WTC11 (cell line): ENCODE data around the gene NCBP2. TPM values are rescaled to one million over a fixed set of nuclear protein-coding genes. Genes with fewer than 3 reads are reported as not detected.

Experiments
- ATAC-seq: fragments of 200-7000 bp; cut with Tn5 transposase; 2 replicates; pipeline ENCODE4 v1.10.0; 2021; ENCODE audit warnings: mild to moderate bottlenecking, moderate library complexity
- CTCF ChIA-PET: fragments of 300-600 bp; sonication (Branson Sonifier 250); formaldehyde crosslinking; loops from one replicate; lab custom pipeline; 2021; ENCODE audit warnings: antibody characterized with exemption; lab: Charles Lee
- POLR2A ChIA-PET: fragments of 350-600 bp; sonication (Branson Sonifier 250); formaldehyde crosslinking; loops from one replicate; lab custom pipeline; 2021; ENCODE audit warnings: antibody characterized with exemption; lab: Charles Lee
- DNase-seq: peaks from one replicate; pipeline ENCODE4 v3.0.0; 2021; ENCODE audit warnings: low spot score
- H3K27ac Mint-ChIP-seq: 2 replicates; pipeline ENCODE4 v1.8.0; 2021; ENCODE audit warnings: mixed read lengths
- H3K27me3 Mint-ChIP-seq: 2 replicates; pipeline ENCODE4 v1.8.0; 2021; ENCODE audit warnings: low read depth, mild to moderate bottlenecking, moderate library complexity, mixed read lengths
- H3K36me3 Mint-ChIP-seq: 2 replicates; pipeline ENCODE4 v1.8.0; 2021; ENCODE audit warnings: mixed read lengths
- H3K4me1 Mint-ChIP-seq: 2 replicates; pipeline ENCODE4 v1.8.0; 2022; ENCODE audit warnings: mixed read lengths
- H3K4me3 Mint-ChIP-seq: 2 replicates; pipeline ENCODE4 v1.8.0; 2021; ENCODE audit warnings: mild to moderate bottlenecking, moderate library complexity, mixed read lengths
- H3K9me3 Mint-ChIP-seq: 2 replicates; pipeline ENCODE4 v1.8.0; 2021; ENCODE audit warnings: mixed read lengths
- CREB1 ChIP-seq: sonication (generic); formaldehyde crosslinking; IDR thresholded peaks from 2 replicates; pipeline ENCODE4 v1.8.0; 2023; ENCODE audit warnings: mild to moderate bottlenecking, missing genetic modification reagents
- E2F4 ChIP-seq: sonication (generic); formaldehyde crosslinking; IDR thresholded peaks from 2 replicates; pipeline ENCODE4 v1.8.1; 2022; ENCODE audit warnings: low read depth, mild to moderate bottlenecking, moderate library complexity, missing genetic modification reagents, borderline replicate concordance
- ETV6 ChIP-seq: sonication (generic); formaldehyde crosslinking; IDR thresholded peaks from 2 replicates; pipeline ENCODE4 v1.8.1; 2022; ENCODE audit warnings: mild to moderate bottlenecking, missing genetic modification reagents
- FOXP1 ChIP-seq: sonication (generic); formaldehyde crosslinking; IDR thresholded peaks from 2 replicates; pipeline ENCODE4 v1.8.0; 2022; ENCODE audit warnings: missing genetic modification reagents, mild to moderate bottlenecking, moderate library complexity, borderline replicate concordance
- FOXP4 ChIP-seq: sonication (generic); formaldehyde crosslinking; IDR thresholded peaks from 2 replicates; pipeline ENCODE4 v1.8.0; 2022; ENCODE audit warnings: mild to moderate bottlenecking, missing genetic modification reagents
- GTF2I ChIP-seq: fragments of 250-450 bp; sonication (Bioruptor Pico); conservative IDR thresholded peaks from 2 replicates; pipeline ENCODE4 v1.4.0; 2021; ENCODE audit warnings: mild to moderate bottlenecking
- JUN ChIP-seq: sonication (generic); formaldehyde crosslinking; IDR thresholded peaks from 2 replicates; pipeline ENCODE4 v1.8.0; 2023; ENCODE audit warnings: mild to moderate bottlenecking, missing genetic modification reagents
- MAX ChIP-seq: sonication (generic); formaldehyde crosslinking; IDR thresholded peaks from 2 replicates; pipeline ENCODE4 v1.8.0; 2022; ENCODE audit warnings: mild to moderate bottlenecking, missing genetic modification reagents
- MYBL2 ChIP-seq: sonication (generic); formaldehyde crosslinking; IDR thresholded peaks from 2 replicates; pipeline ENCODE4 v1.8.1; 2023; ENCODE audit warnings: mild to moderate bottlenecking, moderate library complexity, missing genetic modification reagents
- NFE2L1 ChIP-seq: sonication (generic); formaldehyde crosslinking; IDR thresholded peaks from 2 replicates; pipeline ENCODE4 v1.8.1; 2023; ENCODE audit warnings: missing genetic modification reagents
- NR1H2 ChIP-seq: sonication (generic); formaldehyde crosslinking; IDR thresholded peaks from 2 replicates; pipeline ENCODE4 v1.9.0; 2021; ENCODE audit warnings: mild to moderate bottlenecking, moderate library complexity, missing genetic modification reagents
- RELA ChIP-seq: sonication (generic); formaldehyde crosslinking; IDR thresholded peaks from 2 replicates; pipeline ENCODE4 v1.8.1; 2022; ENCODE audit warnings: missing genetic modification reagents, mild to moderate bottlenecking, borderline replicate concordance
- TEAD1 ChIP-seq: sonication (generic); formaldehyde crosslinking; IDR thresholded peaks from 2 replicates; pipeline ENCODE4 v1.8.0; 2022; ENCODE audit warnings: mild to moderate bottlenecking, missing genetic modification reagents
- ZNF219 ChIP-seq: sonication (generic); formaldehyde crosslinking; IDR thresholded peaks from 2 replicates; pipeline ENCODE4 v1.8.0; 2023; ENCODE audit warnings: missing genetic modification reagents, mild to moderate bottlenecking, borderline replicate concordance
- ZNF396 ChIP-seq: fragments of 250-450 bp; sonication (Bioruptor Pico); IDR thresholded peaks from 2 replicates; pipeline ENCODE4 v1.8.0; 2021; ENCODE audit warnings: mild to moderate bottlenecking, moderate library complexity, borderline replicate concordance
- ZNF416 ChIP-seq: fragments of 250-450 bp; sonication (Bioruptor Pico); IDR thresholded peaks from 2 replicates; pipeline ENCODE4 v1.9.0; 2021; ENCODE audit warnings: mild to moderate bottlenecking, inconsistent platforms
- total RNA-seq: library from RNA; stranded (reverse); gene quantifications from 3 replicates; pipeline ENCODE4 v1.2.3, GENCODE V29; 2021
- TF ChIP-seq, protein P1 (sequence below): sonication (generic); formaldehyde crosslinking; IDR thresholded peaks from 2 replicates; pipeline ENCODE4 v1.8.1; 2023; ENCODE audit warnings: mild to moderate bottlenecking, missing genetic modification reagents, moderate library complexity
- TF ChIP-seq, protein P2 (sequence below): fragments of 250-450 bp; sonication (Bioruptor Pico); IDR thresholded peaks from 2 replicates; pipeline ENCODE4 v1.8.0; 2021; ENCODE audit warnings: mild to moderate bottlenecking
- TF ChIP-seq, protein P3 (sequence below): sonication (generic); formaldehyde crosslinking; IDR thresholded peaks from 2 replicates; pipeline ENCODE4 v1.8.1; 2023; ENCODE audit warnings: mild to moderate bottlenecking, missing genetic modification reagents, moderate library complexity
- TF ChIP-seq, protein P4 (sequence below): sonication (generic); formaldehyde crosslinking; IDR thresholded peaks from 2 replicates; pipeline ENCODE4 v1.8.1; 2023; ENCODE audit warnings: mild to moderate bottlenecking, moderate library complexity, missing genetic modification reagents
- TF ChIP-seq, protein P5 (sequence below): sonication (generic); formaldehyde crosslinking; IDR thresholded peaks from 2 replicates; pipeline ENCODE4 v1.8.1; 2022; ENCODE audit warnings: low read depth, missing genetic modification reagents, borderline replicate concordance

The NCBP2 gene
- total RNA-seq, 1 experiment from 2014 or later: 96.9 TPM

DNA sequence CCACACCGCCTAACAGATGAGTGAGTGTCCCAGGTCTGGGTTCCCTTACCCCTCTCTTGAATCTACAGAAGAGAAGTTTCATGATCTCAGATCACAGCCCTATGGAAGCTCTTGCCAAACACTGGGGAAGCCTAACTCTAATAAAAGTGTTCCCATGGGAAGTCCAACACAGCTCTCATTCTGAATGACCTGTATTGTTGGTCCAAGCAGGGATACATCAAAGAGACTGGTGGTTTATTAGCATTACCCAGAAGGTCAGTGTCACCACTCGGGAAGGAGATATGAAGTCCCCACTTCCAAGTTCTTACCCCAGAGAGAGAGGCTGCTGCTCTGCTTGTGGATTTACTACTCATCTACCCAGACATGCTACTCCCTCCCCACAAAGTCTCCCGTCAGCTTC, 9.0 kb upstream of the NCBP2 start:
- no peaks in the 10 kb centered on the region for H3K36me3 Mint-ChIP-seq
- no peak overlapping the region for H3K27ac Mint-ChIP-seq
- CTCF ChIA-PET: interaction anchor here (1.8 kb wide), 1 partner anchor 18 kb away, joined by 8 read pairs; no protein-coding TSS in a partner anchor
- no peaks in the 10 kb centered on the region for H3K9me3 Mint-ChIP-seq
- H3K27me3 Mint-ChIP-seq: peaks cover 4% of the 10 kb centered on the region; the same call in 1 of the 2 replicates
- DNase-seq (no peak), ATAC-seq (no peak)
- TF ChIP-seq TEAD1 (CRISPR knock-in tag): no peak
- no peak for TF ChIP-seq MAX (CRISPR knock-in tag)
- TF ChIP-seq CREB1 (CRISPR knock-in tag): no peak
- no peak for TF ChIP-seq NR1H2
- no peak for TF ChIP-seq NFE2L1 (CRISPR knock-in tag)
- TF ChIP-seq E2F4 (CRISPR knock-in tag): no peak
- no peak for TF ChIP-seq ZNF219 (CRISPR knock-in tag)
- TF ChIP-seq, protein P1, sequence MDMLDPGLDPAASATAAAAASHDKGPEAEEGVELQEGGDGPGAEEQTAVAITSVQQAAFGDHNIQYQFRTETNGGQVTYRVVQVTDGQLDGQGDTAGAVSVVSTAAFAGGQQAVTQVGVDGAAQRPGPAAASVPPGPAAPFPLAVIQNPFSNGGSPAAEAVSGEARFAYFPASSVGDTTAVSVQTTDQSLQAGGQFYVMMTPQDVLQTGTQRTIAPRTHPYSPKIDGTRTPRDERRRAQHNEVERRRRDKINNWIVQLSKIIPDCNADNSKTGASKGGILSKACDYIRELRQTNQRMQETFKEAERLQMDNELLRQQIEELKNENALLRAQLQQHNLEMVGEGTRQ (CRISPR knock-in tag): no peak
- no peak for TF ChIP-seq MYBL2 (CRISPR knock-in tag)
- TF ChIP-seq ETV6: no peak
- no peak for TF ChIP-seq RELA (CRISPR knock-in tag)
- TF ChIP-seq, protein P2, sequence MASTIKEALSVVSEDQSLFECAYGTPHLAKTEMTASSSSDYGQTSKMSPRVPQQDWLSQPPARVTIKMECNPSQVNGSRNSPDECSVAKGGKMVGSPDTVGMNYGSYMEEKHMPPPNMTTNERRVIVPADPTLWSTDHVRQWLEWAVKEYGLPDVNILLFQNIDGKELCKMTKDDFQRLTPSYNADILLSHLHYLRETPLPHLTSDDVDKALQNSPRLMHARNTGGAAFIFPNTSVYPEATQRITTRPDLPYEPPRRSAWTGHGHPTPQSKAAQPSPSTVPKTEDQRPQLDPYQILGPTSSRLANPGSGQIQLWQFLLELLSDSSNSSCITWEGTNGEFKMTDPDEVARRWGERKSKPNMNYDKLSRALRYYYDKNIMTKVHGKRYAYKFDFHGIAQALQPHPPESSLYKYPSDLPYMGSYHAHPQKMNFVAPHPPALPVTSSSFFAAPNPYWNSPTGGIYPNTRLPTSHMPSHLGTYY (CRISPR knock-in tag): no peak
- TF ChIP-seq FOXP1 (CRISPR knock-in tag): no peak
- no peak for TF ChIP-seq ZNF396 (CRISPR knock-in tag)
- no peak for TF ChIP-seq GTF2I (CRISPR knock-in tag)
- no peak for TF ChIP-seq JUN
- TF ChIP-seq FOXP4 (CRISPR knock-in tag): no peak
- TF ChIP-seq, protein P3, sequence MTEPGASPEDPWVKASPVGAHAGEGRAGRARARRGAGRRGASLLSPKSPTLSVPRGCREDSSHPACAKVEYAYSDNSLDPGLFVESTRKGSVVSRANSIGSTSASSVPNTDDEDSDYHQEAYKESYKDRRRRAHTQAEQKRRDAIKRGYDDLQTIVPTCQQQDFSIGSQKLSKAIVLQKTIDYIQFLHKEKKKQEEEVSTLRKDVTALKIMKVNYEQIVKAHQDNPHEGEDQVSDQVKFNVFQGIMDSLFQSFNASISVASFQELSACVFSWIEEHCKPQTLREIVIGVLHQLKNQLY: no peak
- POLR2A ChIA-PET: no interaction called here
- 0 out of 2 replicates have a peak, but pooled peaks cover 3% of the 10 kb centered on the region for H3K4me1 Mint-ChIP-seq
- H3K4me3 Mint-ChIP-seq: no peak overlapping the region

GRCh38 chr3:196949750-196950149, 7.4 kb upstream of the NCBP2 start:
- H3K9me3 Mint-ChIP-seq: no peaks in the 10 kb centered on the region
- peaks cover 4% of the 10 kb centered on the region; the same call in 1 of the 2 replicates for H3K27me3 Mint-ChIP-seq
- H3K27ac Mint-ChIP-seq: no peak overlapping the region
- ATAC-seq (no peak), DNase-seq (no peak)
- H3K4me1 Mint-ChIP-seq: peaks cover 6% of the 10 kb centered on the region
- CTCF ChIA-PET: interaction anchor here (1.8 kb wide), 1 partner anchor 20 kb away, joined by 8 read pairs; no protein-coding TSS in a partner anchor
- TF ChIP-seq, protein P4, sequence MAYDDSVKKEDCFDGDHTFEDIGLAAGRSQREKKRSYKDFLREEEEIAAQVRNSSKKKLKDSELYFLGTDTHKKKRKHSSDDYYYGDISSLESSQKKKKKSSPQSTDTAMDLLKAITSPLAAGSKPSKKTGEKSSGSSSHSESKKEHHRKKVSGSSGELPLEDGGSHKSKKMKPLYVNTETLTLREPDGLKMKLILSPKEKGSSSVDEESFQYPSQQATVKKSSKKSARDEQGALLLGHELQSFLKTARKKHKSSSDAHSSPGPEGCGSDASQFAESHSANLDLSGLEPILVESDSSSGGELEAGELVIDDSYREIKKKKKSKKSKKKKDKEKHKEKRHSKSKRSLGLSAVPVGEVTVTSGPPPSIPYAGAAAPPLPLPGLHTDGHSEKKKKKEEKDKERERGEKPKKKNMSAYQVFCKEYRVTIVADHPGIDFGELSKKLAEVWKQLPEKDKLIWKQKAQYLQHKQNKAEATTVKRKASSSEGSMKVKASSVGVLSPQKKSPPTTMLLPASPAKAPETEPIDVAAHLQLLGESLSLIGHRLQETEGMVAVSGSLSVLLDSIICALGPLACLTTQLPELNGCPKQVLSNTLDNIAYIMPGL (CRISPR knock-in tag): no peak
- TF ChIP-seq, protein P5, sequence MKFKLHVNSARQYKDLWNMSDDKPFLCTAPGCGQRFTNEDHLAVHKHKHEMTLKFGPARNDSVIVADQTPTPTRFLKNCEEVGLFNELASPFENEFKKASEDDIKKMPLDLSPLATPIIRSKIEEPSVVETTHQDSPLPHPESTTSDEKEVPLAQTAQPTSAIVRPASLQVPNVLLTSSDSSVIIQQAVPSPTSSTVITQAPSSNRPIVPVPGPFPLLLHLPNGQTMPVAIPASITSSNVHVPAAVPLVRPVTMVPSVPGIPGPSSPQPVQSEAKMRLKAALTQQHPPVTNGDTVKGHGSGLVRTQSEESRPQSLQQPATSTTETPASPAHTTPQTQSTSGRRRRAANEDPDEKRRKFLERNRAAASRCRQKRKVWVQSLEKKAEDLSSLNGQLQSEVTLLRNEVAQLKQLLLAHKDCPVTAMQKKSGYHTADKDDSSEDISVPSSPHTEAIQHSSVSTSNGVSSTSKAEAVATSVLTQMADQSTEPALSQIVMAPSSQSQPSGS: no peak
- TF ChIP-seq ZNF416 (CRISPR knock-in tag): no peak
- H3K4me3 Mint-ChIP-seq: no peak overlapping the region
- H3K36me3 Mint-ChIP-seq: no peaks in the 10 kb centered on the region
- POLR2A ChIA-PET: no interaction called here
